A549 treated with AZD2906 at 1 μM for 4 hours (cell line): ENCODE results near the gene ROBO4. TPM values are rescaled to one million over a fixed set of nuclear protein-coding genes. Genes with fewer than 3 reads are reported as not detected.

Source experiments
- total RNA-seq: library from RNA; stranded (reverse); fragments of 200-300 nt; extraction: Qiagen RNA extraction; gene quantifications from 5 replicates; pipeline ENCODE4 v1.2.3, GENCODE V29; 2022

Gene ROBO4
- total RNA-seq, result not detected in 5 replicates

DNA sequence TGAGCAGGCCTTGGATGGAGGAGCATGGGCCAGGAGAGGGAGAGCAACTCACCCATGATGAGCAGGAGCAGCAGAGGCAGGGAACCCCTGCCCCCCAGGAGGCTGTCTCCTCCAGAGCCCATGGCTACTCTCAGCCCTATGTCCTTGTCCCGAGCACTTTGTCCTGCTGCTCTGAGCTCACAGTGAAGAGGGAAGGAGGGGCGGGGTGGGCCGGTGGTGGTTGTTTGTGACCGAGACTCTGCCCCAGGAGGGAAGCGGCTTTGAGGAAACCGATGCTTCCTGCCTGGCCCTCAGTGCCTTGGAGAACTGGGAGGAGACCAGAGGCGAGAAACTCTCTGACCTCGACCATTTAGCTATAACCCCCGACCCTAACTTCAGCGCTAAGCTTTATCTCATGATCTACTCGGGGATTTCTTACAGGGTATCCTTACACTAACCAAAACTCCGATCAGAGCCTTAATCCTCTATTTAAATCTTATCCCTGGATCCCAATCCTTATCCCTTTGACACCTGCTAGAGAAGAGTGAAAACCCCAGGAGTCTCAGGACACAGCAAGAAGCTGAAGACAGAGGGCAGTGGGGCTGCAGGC, at the start of gene ROBO4:
Gene ROBO4 (minus strand): TSS at position 192 of the 589 bp plus-strand sequence. CDS start 70 bp downstream, at position 122.

DNA sequence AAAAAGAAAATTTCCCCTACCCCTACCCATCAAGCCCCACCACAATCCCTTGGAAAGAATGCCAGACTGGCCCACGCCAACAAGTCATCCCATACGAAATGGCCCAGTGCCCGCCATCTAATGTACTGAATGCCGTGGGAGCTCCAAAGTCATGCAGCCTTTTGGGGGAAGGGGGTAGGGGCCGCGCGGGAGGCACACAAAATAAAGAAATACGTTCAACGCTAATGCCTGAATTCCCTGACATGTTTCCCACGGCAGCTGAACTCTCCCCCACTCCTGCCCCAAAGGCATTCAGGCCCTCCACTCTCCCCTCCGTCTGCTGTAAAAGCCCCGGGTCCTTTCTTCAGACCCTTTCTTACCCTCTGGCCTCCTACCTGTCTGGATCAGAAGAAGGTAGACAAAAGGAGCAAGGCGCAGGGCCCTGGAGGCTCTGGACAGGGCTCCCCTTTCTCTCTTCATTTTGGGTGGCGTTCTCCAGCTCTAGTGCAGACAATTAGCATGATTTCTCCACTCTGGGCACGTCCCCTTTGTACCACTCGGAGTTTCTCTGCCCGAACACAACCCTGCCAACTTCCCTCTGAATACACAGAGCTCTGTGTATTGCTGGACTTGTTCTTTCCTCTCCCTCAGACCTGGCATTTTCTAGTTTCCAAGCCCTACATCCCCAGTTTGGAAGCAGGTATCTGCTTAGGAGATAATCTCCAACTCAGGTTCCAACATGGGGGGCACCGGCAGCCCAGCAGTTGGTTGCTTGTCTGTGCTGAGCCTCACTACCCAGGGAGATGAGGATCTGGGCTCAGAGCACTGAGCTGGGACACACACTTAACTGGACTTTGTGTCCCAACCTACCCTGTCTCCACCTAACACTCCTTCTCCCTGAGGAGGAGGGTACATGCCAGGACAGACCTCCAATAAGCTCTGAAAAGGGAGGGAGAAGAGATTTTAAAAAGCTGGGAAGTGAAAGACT, 38.2 kb upstream of the ROBO4 start, which contains the start of gene HEPACAM:
Gene HEPACAM (minus strand): TSS at position 500 of the 967 bp plus-strand sequence. CDS start 41 bp downstream, at position 459.

DNA sequence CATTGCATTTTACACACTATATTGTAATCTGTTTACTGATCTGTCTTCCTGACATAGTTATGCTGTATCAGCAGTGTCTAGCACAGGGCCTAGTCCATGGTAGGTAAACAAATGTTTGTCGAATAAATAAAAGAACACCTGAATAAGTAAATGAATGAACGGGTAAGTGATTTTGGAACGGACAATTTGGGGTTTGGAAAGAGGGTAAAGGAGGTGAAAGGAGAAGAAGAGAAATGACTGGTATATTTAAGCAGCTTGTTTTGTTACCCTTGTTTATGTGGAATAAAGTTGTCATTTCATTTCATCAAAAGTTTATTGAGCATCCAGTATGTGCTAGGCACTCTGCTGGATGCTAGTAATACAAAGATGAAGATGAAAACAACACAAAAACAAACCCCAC, 21.3 kb upstream of the ROBO4 start, which contains the start of gene HEPN1:
Gene HEPN1 (plus strand): TSS at position 301 of the 400 bp plus-strand sequence.

GRCh38 chr11:124865181-124865901, 32.3 kb downstream of the ROBO4 start, which contains the start of gene ROBO3:
ROBO3 (plus strand) TSS chr11:124865432; CDS start chr11:124865578, 146 bp downstream.

Other genes starting within 250 kb of the ROBO4 start
- 12.8 to 15.0 TPM (median 14.6 TPM) in 5 replicates for gene SIAE, start 224.1 kb downstream of the ROBO4 start, total RNA-seq
- 16.2 to 28.7 TPM (median 17.9 TPM) in 5 replicates for gene SPA17, start 224.0 kb downstream of the ROBO4 start, total RNA-seq
- gene NRGN, start 157.9 kb downstream of the ROBO4 start, total RNA-seq, result 6.2 to 11.3 TPM (median 11.0 TPM) in 5 replicates
- gene VSIG2, start 145.6 kb downstream of the ROBO4 start, total RNA-seq, result 0.08 TPM in 1 of 5 replicates, not detected in the others
- gene ESAM, start 135.6 kb downstream of the ROBO4 start, total RNA-seq, result 9.1 to 14.6 TPM (median 12.8 TPM) in 5 replicates
- 4.8 to 5.8 TPM (median 5.3 TPM) in 5 replicates for gene MSANTD2, start 97.5 kb downstream of the ROBO4 start, total RNA-seq
- 2.3 to 3.4 TPM (median 2.7 TPM) in 5 replicates for gene ROBO3, start 32.4 kb downstream of the ROBO4 start, total RNA-seq
- gene HEPN1, start 21.4 kb upstream of the ROBO4 start, total RNA-seq, result not detected in 5 replicates
- not detected in 5 replicates for gene HEPACAM, start 38.2 kb upstream of the ROBO4 start, total RNA-seq
- gene CCDC15, start 56.3 kb upstream of the ROBO4 start, total RNA-seq, result 0.41 to 0.62 TPM (median 0.53 TPM) in 5 replicates
- gene SLC37A2, start 165.4 kb upstream of the ROBO4 start, total RNA-seq, result 0.04 to 0.16 TPM (median 0.11 TPM) in 5 replicates
- 18.9 to 22.3 TPM (median 22.1 TPM) in 5 replicates for gene TMEM218, start 213.8 kb upstream of the ROBO4 start, total RNA-seq